Measurements from ENCODE around the gene USP24. TPM values are rescaled to one million over a fixed set of nuclear protein-coding genes. Genes with fewer than 3 reads are reported as not detected.

The USP24 gene
- total RNA-seq, 4 donors from 2014 or later: 68.2 to 137 (median 96.1) TPM

DNA sequence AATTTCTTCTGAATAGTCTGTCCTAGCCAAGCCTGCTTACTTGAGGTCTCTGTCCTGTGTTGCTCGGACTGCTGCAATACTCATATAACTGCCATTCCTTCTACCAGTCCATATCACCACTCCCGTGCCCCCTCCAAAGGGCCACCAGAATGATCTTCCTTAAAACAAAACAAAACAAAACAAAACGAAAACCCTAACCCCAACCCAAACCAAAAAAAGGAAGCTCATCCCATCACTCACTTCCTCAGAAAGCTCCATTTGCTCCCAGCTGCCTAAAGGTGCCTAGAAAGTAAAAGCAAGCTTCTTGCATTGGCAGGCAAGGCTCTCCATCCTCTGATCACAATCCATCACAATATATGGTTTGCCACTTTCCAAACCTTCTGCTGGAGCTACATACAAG lies 20.3 kb downstream of the USP24 start:
- TF ChIP-seq CTCF (IDR thresholded peaks at IDR 0.05; ENCODE audit: low read depth): no peak

DNA sequence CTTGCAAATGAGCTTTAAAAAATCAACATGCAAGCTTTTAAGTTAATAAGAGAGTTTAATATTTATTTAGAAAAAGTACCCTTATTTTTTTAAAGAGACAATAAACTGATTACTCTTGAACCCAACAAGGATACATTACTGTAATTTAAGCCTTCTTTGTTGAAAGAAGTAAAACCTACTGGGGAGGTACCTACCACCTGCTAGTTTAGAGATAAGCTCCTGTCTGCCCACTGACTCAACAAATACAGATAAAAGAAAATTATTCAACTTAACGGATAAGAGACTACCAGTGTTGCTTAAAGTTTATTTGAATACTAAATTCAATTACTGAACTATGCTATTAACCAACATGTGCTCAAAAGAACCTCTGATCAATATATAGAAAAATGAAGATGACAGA lies 23.1 kb downstream of the USP24 start:
- TF ChIP-seq CTCF (IDR thresholded peaks at IDR 0.05; ENCODE audit: low read depth): no peak

- no peak for TF ChIP-seq CTCF (IDR thresholded peaks at IDR 0.05; ENCODE audit: low read depth)
These were observed 25.1 kb downstream of the USP24 start for GRCh38 chr1:55190109-55190508.

DNA sequence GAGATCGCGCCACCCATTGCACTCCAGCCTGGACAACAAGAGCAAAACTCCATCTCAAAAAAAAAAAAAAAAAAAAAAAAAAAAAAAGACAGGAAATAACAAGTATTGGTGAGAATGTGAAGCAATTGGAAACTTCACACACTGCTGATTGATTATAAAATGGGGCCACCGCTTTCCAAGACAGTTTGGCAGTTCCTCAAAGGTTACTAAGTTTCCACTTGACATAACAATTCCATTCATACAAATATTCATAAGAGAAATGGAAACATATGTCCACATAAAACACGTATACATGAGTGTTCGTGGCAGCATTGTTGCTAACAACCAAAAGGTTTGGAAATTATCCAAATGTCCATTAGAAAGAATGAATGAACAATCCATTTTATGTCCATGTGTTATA lies 26.3 kb downstream of the USP24 start:
- no peak for TF ChIP-seq CTCF (IDR thresholded peaks at IDR 0.05; ENCODE audit: low read depth)

- TF ChIP-seq CTCF (IDR thresholded peaks at IDR 0.05; ENCODE audit: low read depth): no peak
These were observed 29.3 kb downstream of the USP24 start for GRCh38 chr1:55185832-55186231.

DNA sequence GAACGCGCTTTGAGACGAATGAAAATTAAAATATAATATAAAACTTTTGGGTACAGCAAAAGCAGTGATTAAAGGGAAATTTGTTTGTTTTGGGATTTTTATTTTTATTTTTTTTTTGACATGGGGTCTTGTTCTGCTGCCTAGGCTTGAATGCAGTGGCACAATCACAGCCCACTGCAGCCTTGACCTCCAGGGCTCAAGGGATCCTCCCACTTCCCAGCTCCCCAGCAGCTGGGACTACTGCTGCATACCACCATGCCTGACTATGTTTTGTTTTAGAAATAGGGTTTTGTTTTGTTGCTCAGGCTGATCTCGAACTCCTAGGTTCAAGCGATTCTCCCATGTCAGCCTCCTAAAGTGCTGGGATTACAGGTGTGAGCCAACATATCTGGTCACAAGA lies 30.3 kb downstream of the USP24 start:
- TF ChIP-seq CTCF (IDR thresholded peaks at IDR 0.05; ENCODE audit: low read depth): no peak

DNA sequence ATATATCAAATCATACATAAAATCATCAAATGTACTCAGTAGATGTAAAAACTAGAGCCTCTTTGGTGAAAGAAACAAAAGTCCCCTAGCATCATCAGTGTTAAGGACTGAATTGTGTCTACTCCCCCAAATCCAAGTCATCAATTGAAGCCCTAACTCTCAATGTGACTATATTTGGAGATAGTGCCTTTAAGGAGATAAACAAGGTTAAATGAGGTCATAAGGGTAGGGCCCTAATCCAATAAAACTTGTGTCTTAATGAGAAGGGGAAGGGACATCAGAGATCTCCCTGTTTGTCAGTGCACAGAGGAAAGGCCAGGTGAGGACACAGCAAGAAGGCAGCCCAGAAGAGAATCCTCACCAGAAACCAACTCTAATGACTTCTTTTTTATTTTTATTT lies 33.5 kb downstream of the USP24 start:
- no peak for TF ChIP-seq CTCF (IDR thresholded peaks at IDR 0.05; ENCODE audit: low read depth)

All from subcutaneous adipose tissue (tissue), 4 donors.